GM10266 (cell line): ENCODE measurements around the gene SGPL1.
A peak's percentile ranks its signal among the peaks of the same experiment; 100 is the strongest.

Source experiments
- DNase-seq: peaks from one replicate; pipeline ENCODE4 v3.0.0; 2012; ENCODE audit errors: extremely low spot score
- CTCF ChIP-seq: IDR thresholded peaks from 2 replicates; pipeline ENCODE4 v1.5.1; 2012; ENCODE audit warnings: mild to moderate bottlenecking, low read depth; ENCODE audit not compliant: control insufficient read depth, insufficient read depth; ENCODE audit errors: missing control alignments

The SGPL1 gene

GRCh38 chr10:70874061-70874460, 58.3 kb downstream of the SGPL1 start:
- no peak for DNase-seq
- TF ChIP-seq CTCF, result no peak

DNA sequence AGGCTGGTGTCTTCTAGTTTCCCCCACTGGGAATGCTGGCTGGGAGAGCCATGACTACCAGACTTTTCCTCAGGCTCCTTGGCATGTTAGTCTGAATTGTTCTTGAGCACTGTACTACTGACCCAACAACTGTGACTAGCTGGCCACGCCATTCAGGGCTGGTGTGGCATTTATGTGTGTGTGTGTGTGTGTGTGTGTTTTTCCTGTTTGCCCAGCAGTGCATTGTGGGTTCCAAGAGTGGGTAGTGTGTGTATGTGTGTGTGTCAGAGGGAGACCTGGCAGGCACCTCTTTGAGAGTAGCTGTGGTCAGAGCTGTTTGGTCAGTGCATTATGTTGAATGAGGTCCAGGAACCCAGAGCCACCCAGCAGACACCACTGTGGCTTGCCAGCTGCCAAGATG, 63.5 kb downstream of the SGPL1 start:
- no peak for DNase-seq
- no peak for TF ChIP-seq CTCF

- peak; percentile 78 for DNase-seq
- peak; percentile 86 for TF ChIP-seq CTCF
Measured at GRCh38 chr10:70880077-70880534, 64.4 kb downstream of the SGPL1 start.

DNA sequence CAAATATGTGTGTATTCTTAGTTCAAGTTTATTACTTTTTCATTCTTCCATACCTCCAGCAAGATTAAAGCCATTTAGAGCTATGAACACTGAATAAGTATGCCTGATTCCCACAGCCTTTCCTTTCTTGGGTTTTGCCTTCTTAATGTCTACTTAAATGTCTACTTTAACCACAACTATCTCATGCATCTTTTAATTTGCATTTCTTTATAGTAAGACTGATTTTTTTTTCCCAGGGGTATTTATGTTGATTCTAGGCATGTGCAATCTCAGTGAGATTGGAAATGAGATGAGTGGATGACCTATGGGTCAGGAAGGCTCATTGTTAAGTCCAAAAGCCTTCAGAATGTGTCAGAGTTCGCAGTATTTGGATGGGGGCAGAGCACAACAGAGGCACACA, 69.0 kb downstream of the SGPL1 start:
- TF ChIP-seq CTCF, result no peak
- DNase-seq, result no peak

GRCh38 chr10:70885481-70885880, 69.7 kb downstream of the SGPL1 start:
- DNase-seq, result no peak

GRCh38 chr10:70885931-70886903, 70.5 kb downstream of the SGPL1 start:
- TF ChIP-seq CTCF, result no peak
- no peak for DNase-seq

More at GRCh38 chr10:70885481-70885880, 69.7 kb downstream of the SGPL1 start:
- TF ChIP-seq CTCF, result no peak

DNA sequence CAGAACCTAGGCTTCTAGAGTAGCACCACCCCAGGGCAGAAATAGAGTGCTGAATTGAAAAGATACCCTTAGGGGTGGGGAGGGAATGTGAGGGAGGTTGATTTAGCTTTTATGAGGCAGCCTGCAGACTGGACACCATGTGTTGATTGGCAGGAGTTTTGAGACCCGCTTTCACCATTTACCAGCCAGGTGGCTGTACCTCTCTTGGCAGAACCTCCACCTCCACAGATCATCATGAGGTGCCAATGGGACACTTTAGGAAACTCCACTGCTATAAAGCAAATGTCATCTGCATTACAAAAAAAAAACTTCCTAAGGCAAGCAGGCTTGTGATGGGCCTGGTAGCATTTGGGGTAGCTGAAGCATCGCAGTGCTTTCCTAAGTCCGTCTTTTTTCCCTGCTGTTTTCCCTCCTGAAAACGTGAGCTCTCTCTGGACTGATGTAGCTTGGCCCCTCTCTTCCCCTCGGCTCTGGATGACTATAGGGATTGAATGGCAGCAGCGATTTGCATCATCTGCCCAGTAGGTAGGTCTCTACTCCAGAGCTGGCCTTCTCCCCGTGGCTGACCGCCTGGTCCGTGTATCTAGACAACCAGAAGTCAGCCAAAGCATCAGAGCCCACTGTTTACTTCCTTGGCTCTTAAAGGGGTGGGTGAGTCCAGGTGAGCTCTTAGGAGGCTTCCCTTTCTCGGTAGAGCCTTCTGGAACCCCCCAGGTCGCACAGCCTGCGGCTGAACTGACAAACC, 71.3 kb downstream of the SGPL1 start:
- TF ChIP-seq CTCF, result no peak
- no peak for DNase-seq
